Measurements from ENCODE around the gene FAM13B. TPM values are rescaled to one million over a fixed set of nuclear protein-coding genes. Genes with fewer than 3 reads are reported as not detected.

Gene FAM13B
- polyA plus RNA-seq, 3 donors: 11.5 to 17.0 (median 12.9) TPM

- Histone ChIP-seq H3K27ac (ENCODE audit: low read depth in 1 of 2, low read length in 2 of 2) (no peak overlapping the region), H3K9ac (ENCODE audit: insufficient read depth, low read length, poor library complexity, severe bottlenecking) (no peak overlapping the region), H2AFZ (ENCODE audit: insufficient read depth, low read depth, low read length, poor library complexity, severe bottlenecking) (peak overlapping the region; percentile 51), H3K79me2 (ENCODE audit: insufficient read depth, low read length) (no peaks in the 10 kb centered on the region), H3K36me3 (replicated peaks in 1 of 2; ENCODE audit: control insufficient read depth in 1 of 2, insufficient read depth in 2 of 2, low read length in 2 of 2) (no peaks in the 10 kb centered on the region), H3K27me3 (ENCODE audit: control insufficient read depth in 2 of 2, insufficient read depth in 2 of 2, low read length in 2 of 2) (no peaks in the 10 kb centered on the region), H4K20me1 (ENCODE audit: insufficient read depth, low read length) (no peaks in the 10 kb centered on the region), H3K4me2 (replicated peaks; ENCODE audit: extremely low read depth, low read length, poor library complexity, severe bottlenecking) (peak overlapping the region; percentile 11), H3K9me3 (replicated peaks in 1 of 2; ENCODE audit: control insufficient read depth in 1 of 2, insufficient read depth in 1 of 2, low read length in 2 of 2) (no peaks in the 10 kb centered on the region), H3K4me3 (replicated peaks in 1 of 3; ENCODE audit: low read depth in 2 of 3, low read length in 3 of 3) (peak overlapping the region in 1 of 3 experiments; percentile 31), H3K4me1 (ENCODE audit: control insufficient read depth in 1 of 2, insufficient read depth in 2 of 2, low read length in 2 of 2) (no peaks in the 10 kb centered on the region)
- peak overlapping the region; percentile 75 to 82 for H3K4me3 Mint-ChIP-seq
- TF ChIP-seq, protein P1, sequence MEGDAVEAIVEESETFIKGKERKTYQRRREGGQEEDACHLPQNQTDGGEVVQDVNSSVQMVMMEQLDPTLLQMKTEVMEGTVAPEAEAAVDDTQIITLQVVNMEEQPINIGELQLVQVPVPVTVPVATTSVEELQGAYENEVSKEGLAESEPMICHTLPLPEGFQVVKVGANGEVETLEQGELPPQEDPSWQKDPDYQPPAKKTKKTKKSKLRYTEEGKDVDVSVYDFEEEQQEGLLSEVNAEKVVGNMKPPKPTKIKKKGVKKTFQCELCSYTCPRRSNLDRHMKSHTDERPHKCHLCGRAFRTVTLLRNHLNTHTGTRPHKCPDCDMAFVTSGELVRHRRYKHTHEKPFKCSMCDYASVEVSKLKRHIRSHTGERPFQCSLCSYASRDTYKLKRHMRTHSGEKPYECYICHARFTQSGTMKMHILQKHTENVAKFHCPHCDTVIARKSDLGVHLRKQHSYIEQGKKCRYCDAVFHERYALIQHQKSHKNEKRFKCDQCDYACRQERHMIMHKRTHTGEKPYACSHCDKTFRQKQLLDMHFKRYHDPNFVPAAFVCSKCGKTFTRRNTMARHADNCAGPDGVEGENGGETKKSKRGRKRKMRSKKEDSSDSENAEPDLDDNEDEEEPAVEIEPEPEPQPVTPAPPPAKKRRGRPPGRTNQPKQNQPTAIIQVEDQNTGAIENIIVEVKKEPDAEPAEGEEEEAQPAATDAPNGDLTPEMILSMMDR (IDR thresholded peaks at IDR 0.05): no peak
- 59% methylated on average over 3 of the region's 5 CpGs for WGBS (ENCODE audit: insufficient coverage)
- intact Hi-C loops (cut with micrococcal nuclease): no loop called here
- no peaks in the 10 kb centered on the region for H3K9me3 Mint-ChIP-seq
- peaks cover 13% of the 10 kb centered on the region for H3K4me1 Mint-ChIP-seq
- no peaks in the 10 kb centered on the region for H3K27me3 Mint-ChIP-seq (ENCODE audit: low read depth in 3 of 3)
- peak overlapping the region in 5 of 7 donors; percentile 46 to 87 (median 80) for H3K27ac Mint-ChIP-seq
- DNase-seq: peak in 1 of 3 donors; percentile 2
- H3K36me3 Mint-ChIP-seq: no peaks in the 10 kb centered on the region
Measured at GRCh38 chr5:137901011-137901817, 131.7 kb downstream of the FAM13B start.

GRCh38 chr5:137899493-137899892, 133.4 kb downstream of the FAM13B start:
- Mint-ChIP-seq H3K4me1 (peaks cover 13% of the 10 kb centered on the region), H3K27ac (no peak overlapping the region), H3K4me3 (no peak overlapping the region), H3K9me3 (no peaks in the 10 kb centered on the region), H3K27me3 (ENCODE audit: low read depth in 3 of 3) (peaks cover 0 to 2% (median 0%) of the 10 kb centered on the region in 3 donors), H3K36me3 (no peaks in the 10 kb centered on the region)
- H4K20me1 ChIP-seq (ENCODE audit: insufficient read depth, low read length): no peaks in the 10 kb centered on the region
- WGBS (ENCODE audit: insufficient coverage): no CpG with 5 or more reads among the region's 3 CpGs
- no peak overlapping the region for H2AFZ ChIP-seq (ENCODE audit: insufficient read depth, low read depth, low read length, poor library complexity, severe bottlenecking)
- TF ChIP-seq, protein P1 (IDR thresholded peaks at IDR 0.05): no peak
- no peaks in the 10 kb centered on the region for H3K9me3 ChIP-seq (replicated peaks in 1 of 2; ENCODE audit: control insufficient read depth in 1 of 2, insufficient read depth in 1 of 2, low read length in 2 of 2)
- no peaks in the 10 kb centered on the region for H3K4me1 ChIP-seq (ENCODE audit: control insufficient read depth in 1 of 2, insufficient read depth in 2 of 2, low read length in 2 of 2)
- no peak overlapping the region for H3K4me2 ChIP-seq (replicated peaks; ENCODE audit: extremely low read depth, low read length, poor library complexity, severe bottlenecking)
- H3K9ac ChIP-seq (ENCODE audit: insufficient read depth, low read length, poor library complexity, severe bottlenecking): no peak overlapping the region
- H3K79me2 ChIP-seq (ENCODE audit: insufficient read depth, low read length): no peaks in the 10 kb centered on the region
- H3K36me3 ChIP-seq (replicated peaks in 1 of 2; ENCODE audit: control insufficient read depth in 1 of 2, insufficient read depth in 2 of 2, low read length in 2 of 2): no peaks in the 10 kb centered on the region
- DNase-seq: no peak
- intact Hi-C loops (cut with micrococcal nuclease): no loop called here
- no peaks in the 10 kb centered on the region for H3K27me3 ChIP-seq (ENCODE audit: control insufficient read depth in 2 of 2, insufficient read depth in 2 of 2, low read length in 2 of 2)
- no peak overlapping the region for H3K27ac ChIP-seq (ENCODE audit: low read depth in 1 of 2, low read length in 2 of 2)
- H3K4me3 ChIP-seq (replicated peaks in 1 of 3; ENCODE audit: low read depth in 2 of 3, low read length in 3 of 3): no peak overlapping the region
